IPS DF 19.7 (cell line): ENCODE measurements around the gene MSH4.
"Not testable (repeated sequence)": the region's sequence is repeated elsewhere in the genome, so short reads cannot be mapped to it uniquely, and the experiment has no call there.

ENCODE experiments used
- DNase-seq: peaks from one replicate; pipeline ENCODE4 v3.0.0-alpha.2; 2013; ENCODE audit warnings: low read depth, low spot score

Gene MSH4

GRCh38 chr1:75796376-75797272 is at the start of gene MSH4:
TSS of gene MSH4 (plus strand) at chr1:75796882. CDS start at chr1:75796986, 104 bp downstream.
- DNase-seq: no peak

- not testable (repeated sequence) for DNase-seq
Measured at GRCh38 chr1:75757210-75757609, 39.5 kb upstream of the MSH4 start.

- not testable (repeated sequence) for DNase-seq
Measured at GRCh38 chr1:75758543-75758942, 38.1 kb upstream of the MSH4 start.

GRCh38 chr1:75764057-75764655 is 32.5 kb upstream of the MSH4 start:
- no peak for DNase-seq

- no peak for DNase-seq
Measured at GRCh38 chr1:75765697-75766355, 30.9 kb upstream of the MSH4 start.

GRCh38 chr1:75768016-75768415 is 28.7 kb upstream of the MSH4 start:
- DNase-seq: no peak

GRCh38 chr1:75770761-75771160 is 25.9 kb upstream of the MSH4 start:
- no peak for DNase-seq

- no peak for DNase-seq
Measured at GRCh38 chr1:75771978-75772377, 24.7 kb upstream of the MSH4 start.

GRCh38 chr1:75777812-75778211 is 18.9 kb upstream of the MSH4 start:
- DNase-seq: not testable (repeated sequence)

GRCh38 chr1:75778694-75779093 is 18.0 kb upstream of the MSH4 start:
- DNase-seq: not testable (repeated sequence)

GRCh38 chr1:75780183-75780582 is 16.5 kb upstream of the MSH4 start:
- DNase-seq: not testable (repeated sequence)

GRCh38 chr1:75783920-75784319 is 12.8 kb upstream of the MSH4 start:
- not testable (repeated sequence) for DNase-seq

GRCh38 chr1:75785320-75785982 is 11.2 kb upstream of the MSH4 start:
- no peak for DNase-seq

GRCh38 chr1:75785983-75786853 is 10.5 kb upstream of the MSH4 start, which contains the start of gene RABGGTB:
TSS of gene RABGGTB (plus strand) at chr1:75786256. CDS start at chr1:75786272, 16 bp downstream.
- peak; percentile 80 for DNase-seq

GRCh38 chr1:75786901-75787493 is 9.7 kb upstream of the MSH4 start:
- no peak for DNase-seq

GRCh38 chr1:75787524-75787923 is 9.2 kb upstream of the MSH4 start:
- no peak for DNase-seq

GRCh38 chr1:75789988-75790387 is 6.7 kb upstream of the MSH4 start:
- no peak for DNase-seq

- DNase-seq: no peak
Measured at GRCh38 chr1:75791022-75791421, 5.7 kb upstream of the MSH4 start.

GRCh38 chr1:75792091-75792490 is 4.6 kb upstream of the MSH4 start:
- no peak for DNase-seq

GRCh38 chr1:75794382-75794781 is 2.3 kb upstream of the MSH4 start:
- DNase-seq: no peak
